NCI-H146 (cell line): ENCODE measurements around the gene FZD10.
A peak's percentile ranks its signal among the peaks of the same experiment; 100 is the strongest.

Source experiments
- DNase-seq: peaks from one replicate; lab custom pipeline; 2025; lab: John Stamatoyannopoulos, UW

The FZD10 gene, protein sequence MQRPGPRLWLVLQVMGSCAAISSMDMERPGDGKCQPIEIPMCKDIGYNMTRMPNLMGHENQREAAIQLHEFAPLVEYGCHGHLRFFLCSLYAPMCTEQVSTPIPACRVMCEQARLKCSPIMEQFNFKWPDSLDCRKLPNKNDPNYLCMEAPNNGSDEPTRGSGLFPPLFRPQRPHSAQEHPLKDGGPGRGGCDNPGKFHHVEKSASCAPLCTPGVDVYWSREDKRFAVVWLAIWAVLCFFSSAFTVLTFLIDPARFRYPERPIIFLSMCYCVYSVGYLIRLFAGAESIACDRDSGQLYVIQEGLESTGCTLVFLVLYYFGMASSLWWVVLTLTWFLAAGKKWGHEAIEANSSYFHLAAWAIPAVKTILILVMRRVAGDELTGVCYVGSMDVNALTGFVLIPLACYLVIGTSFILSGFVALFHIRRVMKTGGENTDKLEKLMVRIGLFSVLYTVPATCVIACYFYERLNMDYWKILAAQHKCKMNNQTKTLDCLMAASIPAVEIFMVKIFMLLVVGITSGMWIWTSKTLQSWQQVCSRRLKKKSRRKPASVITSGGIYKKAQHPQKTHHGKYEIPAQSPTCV

DNA sequence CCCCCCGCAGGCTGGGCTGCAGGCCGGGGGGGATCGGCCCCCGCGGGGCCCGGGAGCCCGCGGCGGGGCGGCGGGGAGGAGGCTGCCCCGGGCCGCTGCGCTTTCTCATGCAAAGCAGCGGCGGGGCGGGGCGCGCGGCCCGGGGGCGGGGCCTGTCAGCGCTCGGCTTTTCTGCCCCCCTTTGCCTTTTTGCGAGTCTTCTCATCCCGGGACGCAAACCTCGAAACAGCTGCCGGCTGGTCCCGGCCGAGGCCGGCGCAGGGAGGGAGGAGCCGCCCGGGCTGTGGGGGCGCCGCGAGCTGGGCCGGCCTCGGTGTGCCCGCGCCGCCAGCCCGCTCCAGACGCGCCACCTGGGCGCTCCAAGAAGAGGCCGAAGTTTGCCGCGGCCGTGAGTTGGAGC, at the start of gene FZD10:
TSS of gene FZD10 (plus strand) at position 198 of the 400 bp plus-strand sequence. CDS start 479 bp downstream, outside the sequence.
- peak; percentile 39 for DNase-seq

DNA sequence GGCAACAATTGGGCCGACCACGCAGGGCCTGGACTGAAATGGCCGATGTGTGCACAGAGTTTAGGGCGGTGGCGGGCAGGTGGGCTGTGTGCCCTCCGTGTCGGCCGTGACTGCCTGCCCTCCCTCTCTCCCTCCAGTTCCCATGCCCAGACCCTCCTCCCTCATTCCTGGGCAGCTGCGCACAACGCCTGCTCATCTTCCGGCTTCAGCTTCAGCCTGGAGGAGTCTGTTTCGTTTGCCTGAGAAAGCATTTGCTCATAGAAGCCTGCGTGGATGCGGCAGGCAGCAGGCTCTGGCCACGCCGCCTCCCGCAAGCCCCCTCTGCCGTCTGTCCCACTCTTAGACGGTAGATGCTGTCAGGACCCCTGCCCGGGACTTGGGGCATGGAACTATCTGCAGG, 47.3 kb upstream of the FZD10 start:
- DNase-seq: no peak

DNA sequence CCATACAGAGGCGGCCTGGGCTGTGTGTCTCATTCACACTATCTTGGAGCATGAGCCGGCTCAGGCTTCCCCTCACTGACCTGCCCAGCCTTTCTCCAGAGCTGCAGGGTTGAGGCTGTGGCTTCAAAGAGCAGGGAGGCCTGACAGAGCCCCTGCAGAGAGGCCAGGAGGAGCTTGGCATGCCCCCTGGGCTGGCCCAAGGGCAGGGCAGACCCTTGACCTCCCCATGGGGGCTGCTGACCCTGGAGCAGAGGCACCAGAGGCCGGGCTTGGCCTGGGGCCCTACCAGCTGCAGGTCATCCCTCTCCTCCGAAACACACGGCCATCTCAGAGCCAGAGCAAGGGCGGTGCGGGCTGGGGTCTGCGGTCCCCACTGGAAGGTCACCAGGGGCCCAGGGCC, 46.6 kb upstream of the FZD10 start:
- DNase-seq: no peak

DNA sequence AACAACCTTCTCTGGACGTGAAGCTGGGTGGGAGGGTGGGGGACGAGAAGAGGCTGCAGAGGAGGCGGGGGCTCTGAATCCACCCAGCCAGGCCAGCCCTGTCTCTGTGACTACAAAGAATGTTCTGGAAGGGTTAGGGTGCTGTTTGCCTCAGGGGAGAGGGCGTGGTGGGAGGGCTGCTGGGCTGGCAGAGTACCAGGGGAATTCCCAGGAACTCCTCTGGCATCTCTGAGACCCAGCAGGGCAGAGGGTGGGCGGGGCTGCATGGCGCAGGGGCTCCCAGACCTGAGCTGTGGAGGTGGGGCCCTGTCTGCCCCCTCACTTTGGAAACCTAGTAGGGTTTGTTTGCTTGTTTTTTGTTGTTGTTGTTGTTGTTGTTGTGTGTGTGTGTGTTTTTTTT, 45.5 kb upstream of the FZD10 start:
- DNase-seq: no peak

DNA sequence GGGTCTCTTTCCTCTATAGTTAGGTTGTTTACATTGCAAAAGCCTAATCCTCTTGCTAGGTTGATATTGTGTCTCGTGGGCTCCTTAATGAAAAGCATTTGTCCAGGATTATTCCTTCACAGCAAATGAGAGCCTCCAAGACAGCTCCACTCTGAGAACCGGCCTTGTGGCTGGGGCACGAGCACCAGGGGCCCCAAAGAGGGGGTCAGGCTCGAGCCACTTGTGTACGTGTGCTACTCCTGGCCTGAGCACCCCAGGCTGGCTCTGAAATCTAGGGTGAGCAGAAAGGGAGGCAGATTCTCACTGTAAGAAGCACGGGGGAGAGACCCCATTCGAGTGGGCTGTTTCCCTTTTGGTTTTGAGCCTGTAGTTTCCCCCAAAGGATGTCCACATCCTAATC, 45.0 kb upstream of the FZD10 start:
- no peak for DNase-seq

DNA sequence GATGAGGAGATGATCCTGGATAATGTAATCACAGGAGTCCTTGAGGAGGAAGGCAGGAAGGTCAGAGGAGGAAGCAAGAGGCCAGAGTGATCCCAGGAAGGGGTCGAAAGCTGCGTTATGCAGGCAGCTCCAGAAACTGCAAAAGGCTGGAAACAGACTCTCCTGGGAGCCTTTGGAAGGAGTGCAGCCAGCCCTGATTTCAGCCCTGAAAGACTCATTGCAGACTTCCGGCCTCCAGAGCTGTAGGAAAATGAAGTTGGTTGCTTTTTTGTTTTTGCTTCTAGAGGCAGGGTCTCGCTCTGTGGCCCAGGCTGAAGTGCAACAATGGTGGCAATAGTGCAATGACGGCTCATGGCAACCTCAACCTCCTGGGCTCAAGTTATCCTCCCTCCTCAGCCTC, 44.6 kb upstream of the FZD10 start:
- DNase-seq: no peak

DNA sequence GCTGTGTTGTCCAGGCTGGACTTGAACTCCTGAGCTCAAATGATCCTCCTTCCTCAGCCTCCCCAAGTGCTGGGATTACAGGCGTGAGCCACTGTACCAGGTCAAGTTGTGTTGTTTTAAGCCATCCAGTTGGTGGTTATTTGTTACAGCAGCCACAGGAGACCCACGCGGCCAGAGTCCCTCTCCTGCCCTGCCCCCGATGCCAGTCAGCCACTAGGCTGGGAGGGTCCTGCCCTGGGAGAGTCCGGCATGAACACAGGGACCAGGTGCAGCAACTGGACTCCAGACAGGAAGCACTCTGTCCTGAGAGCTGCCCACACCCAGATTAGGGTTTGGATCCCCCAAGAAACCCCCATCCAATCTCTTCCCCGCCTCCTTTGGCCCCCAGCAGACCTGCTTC, 44.1 kb upstream of the FZD10 start:
- DNase-seq: no peak

DNA sequence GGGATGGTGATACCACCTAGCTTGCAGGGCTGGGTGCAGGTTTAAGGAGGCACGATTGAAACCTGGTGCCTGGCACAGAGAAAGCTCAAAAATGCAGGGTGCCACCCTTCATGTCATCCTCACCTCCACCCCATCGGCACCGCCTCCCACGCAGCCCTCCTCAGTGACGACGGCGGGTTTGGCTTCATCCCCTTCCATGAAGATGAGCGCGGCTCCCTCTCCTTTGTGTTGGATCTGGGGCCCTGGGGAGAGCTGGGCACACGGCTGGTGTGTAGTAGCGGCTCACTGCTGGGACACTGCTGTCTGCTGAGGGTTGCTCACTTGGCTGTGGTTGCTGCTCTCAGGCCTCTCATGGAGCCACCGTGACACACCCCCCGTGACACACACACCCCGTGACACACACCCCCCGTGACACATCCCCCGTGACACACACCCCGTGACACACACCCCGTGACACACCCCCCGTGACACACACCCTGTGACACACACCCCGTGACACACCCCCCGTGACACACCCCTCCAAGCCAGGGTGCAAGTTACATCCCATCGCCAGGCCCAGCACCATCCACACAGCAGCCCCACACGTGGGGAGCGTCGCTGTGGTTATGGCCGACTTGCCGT, 42.9 kb upstream of the FZD10 start:
- DNase-seq: no peak

DNA sequence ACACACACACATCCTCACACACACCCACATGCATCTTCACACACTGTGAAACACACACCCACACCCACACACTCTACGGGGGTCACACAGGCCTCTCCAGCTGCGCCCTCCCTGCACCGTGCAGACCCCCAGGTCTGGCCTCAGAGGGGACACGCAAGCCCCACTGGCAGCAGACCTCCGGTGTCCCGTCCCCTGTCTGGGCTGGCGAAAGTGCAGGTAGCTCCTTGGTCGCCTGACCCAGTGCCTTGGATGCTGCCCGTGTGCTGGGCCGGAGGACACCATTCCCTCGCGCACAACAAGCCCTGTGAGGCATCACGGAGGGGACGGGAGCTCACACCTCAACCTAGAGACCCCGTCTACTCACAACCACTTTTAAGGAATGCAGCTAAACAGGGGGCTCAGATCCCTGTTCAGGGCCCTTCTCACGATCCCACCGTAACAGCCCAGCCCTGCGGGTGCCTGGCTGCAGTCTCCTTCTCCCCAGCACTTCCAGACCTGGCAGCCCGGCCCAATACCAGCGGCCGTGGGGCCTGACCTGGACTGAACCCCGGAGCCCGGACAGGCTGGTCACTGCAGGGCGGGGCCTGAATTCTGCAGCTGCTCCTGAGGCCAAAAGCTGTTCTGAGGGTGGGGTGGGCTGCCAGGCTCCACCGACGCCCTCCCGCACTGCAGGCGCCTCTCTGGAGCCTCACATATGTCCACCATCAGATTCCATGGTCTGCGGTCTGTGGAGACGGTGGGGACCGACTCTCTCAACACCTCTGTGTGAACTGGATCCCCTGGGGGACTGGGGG, 42.1 kb upstream of the FZD10 start:
- no peak for DNase-seq

DNA sequence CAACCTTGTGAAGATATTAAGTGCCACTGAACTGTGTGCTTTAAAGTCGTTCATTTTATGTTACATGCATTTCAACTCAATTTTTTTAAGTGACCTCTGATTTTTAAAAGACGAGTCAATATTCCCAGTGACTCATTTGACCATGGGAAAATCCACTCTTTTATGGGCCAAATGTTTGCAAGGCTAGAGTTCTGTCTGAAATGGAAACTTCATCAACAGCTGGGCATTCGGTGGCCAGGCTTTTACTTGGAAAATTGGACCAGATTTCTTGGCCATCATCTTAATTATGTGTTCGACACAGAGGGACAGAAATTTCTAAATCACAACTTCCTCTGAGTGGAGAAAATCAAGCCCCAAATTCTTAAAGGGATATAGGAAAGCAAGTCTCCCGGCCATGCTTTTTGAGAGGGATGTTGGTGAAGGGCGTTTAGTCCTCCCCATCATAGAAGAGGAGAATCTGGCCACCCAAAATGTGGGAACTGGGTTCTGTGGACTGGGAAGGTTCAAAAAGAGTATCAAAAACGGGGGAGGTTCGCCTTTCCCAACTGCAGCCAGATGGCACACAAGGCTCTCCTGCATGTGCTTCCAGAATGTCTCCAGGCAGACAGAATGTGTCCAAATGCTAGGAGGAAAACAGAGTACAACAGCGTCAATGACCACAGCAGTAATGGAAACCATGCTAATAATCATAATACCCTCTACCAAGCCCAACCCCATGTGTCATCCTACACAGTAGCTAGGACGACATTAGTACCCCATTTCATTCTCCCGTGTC, 40.9 kb upstream of the FZD10 start:
- no peak for DNase-seq

DNA sequence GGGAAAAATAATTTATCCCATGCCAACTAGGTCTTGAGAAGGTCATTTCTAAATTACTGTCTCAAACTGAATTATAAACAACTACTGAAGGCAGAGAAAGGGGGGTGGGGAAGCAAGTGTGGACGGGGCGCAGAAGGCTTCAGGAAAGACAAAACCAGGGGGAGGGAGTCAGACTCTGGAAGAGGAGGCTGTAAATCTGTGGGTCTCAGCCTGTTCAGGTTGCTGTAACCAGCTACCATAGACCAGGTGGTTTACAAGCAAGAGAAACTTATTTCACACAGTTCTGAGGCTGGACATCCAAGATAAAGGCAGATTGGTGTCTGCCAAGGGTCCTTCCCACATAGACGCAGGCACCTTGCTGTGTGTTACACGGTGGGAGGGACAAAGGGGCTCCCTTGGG, 39.9 kb upstream of the FZD10 start:
- DNase-seq: no peak

DNA sequence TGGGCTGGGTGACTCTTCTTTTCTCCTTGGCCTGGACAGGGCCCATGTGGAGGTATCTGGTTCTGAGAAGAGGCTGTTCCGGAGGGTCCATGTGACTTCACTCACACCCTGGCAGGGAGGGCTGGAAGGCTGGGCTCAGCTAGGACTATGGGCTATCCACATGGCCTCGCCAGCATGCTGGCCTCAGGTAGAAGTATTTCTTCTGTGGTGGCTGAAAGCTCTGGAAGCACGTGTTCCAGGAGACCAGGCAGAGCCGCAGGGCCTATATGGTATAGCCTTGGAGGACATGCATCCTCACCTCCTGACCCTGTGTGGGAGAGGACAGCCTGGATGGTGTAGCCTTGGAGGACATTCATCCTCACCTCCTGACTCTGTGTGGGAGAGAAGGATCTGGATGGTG, 38.2 kb upstream of the FZD10 start:
- no peak for DNase-seq

DNA sequence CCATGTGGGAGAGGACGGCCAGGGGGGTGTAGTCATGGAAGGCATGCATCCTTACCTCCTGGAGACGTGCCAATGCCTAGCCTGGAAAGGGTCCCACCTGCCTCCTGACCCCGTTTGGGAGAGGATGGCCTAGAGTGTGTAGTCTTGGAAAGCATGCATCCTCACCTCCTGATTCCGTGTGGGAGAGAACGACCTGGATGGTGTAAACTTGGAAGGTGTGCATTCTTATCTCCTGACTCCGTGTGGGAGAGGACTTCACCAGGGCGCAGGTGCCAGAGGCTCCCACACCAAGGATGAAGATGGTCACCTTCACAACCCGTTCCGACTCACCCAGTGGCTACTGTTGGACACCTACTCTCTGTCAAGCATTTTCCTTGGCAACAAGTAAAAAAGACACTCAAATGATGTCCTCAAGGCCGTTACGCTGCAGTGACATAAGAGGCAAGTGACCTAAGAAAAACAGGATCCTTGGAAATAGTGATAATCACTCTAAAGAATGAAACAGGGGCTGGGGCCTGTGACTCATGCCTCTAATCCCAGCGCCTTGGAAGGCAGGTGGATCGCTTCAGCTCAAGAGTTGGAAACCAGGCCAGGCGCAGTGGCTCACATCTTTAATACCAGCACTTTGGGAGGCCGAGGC, 37.5 kb upstream of the FZD10 start:
- DNase-seq: no peak

DNA sequence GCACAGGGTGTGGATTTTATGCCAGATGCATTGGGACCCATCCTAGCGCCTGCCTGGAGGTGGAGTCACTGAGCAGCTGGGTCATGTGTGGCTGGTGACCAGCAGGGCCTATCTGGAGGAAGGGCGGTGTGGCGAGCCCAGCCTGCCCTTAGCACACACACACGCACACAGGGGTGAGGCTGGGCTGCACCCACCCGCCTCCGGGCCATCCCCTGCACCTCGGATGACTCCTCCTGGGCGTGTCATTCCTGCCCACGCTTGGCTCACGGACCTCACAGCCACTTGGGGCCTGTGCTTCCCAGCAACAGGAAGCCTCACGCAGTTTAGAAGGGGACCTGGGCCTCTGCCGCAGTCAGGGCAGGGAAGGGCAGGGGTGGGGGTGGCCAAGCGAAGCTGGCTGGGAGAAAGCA, 36.2 kb upstream of the FZD10 start:
- no peak for DNase-seq

DNA sequence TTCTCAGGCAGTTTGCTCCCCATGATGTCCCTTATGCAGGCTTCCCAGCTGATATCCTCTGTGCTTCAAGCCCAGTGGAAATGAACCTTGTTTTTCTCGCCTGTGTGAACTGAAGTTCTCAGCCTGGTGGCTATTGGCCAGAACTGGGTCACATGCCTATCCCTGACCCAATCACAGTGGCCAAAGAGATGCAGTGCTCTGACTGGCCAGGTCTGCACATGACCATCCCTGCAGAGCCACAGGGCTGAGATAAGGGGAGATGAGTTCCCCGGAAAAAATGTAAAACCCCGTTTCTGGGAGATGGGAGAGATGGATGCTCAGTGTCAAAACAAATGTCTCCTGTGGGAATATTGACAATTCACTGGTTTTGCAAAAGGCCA, 34.7 kb upstream of the FZD10 start:
- peak; percentile 30 for DNase-seq

DNA sequence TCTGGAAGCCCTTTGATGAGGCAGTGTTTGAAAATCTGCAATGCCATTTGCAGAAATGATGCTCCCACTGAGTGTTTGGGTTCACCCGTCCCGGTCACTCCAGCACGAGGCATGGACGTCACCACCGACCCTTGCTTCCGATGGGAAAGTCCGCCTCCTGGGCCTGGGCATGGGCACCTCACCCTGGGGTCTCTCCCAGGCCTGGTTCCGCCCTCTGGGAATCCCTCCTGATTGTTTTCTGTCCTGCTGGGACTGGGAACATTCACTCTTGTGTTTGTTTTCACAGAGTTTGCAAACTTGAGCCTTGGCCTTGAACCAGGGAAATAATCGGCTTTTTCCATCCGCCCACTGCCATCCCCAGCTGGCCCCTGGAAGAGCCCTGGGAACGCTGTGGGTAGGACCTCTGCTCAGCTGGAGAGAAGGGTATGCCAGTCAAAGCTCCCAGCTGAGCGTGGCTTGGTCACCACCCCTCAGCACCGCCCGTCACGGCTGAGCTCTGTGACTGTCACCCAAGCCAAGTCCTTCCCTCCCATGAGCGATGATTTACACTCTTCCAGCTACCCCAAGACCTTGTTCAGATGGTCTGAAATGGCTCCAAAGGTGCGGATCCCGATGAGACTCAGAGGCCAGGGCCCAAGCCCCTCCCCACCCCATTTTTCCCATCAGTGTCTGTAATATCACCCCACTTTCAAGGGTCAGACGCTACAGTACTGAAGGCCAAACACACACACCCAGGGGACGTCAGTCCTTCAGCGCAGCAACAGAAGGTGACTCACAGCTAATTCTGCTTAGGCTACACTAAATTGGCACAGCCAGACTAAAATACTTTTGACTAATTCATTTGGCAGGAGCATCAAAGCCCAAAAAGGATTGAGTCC, 34.1 kb upstream of the FZD10 start:
- DNase-seq: no peak

DNA sequence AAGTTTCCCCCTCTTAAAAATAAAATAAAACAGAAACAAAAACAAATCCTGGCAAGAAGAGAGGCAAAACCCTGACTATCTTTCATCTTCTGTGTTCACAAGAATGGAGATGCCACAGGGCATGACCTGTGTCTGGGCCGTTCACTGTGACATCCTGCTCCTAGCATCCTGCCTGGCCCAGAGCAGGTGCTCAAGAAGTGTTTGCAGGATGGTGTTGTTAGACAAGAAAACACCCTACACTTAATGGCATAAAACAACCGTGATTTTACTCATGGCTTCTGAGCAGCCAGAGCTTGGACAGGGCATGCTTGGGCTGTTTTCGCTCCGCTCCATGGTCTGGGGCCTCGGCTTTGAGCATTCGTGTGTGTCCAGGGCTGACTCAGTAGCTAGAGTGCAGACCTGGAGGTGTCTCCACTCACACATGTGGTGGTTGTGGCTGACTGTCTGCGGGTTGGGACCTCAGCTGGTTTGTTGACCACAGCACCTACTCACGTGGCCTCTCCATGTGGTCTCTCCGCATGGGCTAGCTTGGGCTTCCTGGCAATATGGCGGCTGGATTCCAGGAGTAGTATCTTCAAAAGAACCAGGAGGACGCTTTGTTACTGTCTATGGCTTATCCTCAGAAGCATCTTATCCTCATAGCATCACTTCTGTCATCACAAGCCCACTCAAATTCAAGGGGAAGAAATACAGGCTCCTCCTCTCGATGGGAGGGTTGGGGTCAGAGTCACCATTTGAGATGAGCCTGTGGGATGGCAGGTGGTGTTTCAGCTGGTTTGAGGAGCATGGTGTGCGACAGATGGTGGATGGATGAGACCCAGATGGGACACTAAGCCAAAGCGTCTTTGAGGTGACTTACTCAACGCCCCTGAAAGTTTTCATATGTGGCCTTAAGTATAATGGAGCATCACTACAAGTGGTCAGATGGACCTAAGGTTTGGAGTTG, 33.2 kb upstream of the FZD10 start:
- no peak for DNase-seq

DNA sequence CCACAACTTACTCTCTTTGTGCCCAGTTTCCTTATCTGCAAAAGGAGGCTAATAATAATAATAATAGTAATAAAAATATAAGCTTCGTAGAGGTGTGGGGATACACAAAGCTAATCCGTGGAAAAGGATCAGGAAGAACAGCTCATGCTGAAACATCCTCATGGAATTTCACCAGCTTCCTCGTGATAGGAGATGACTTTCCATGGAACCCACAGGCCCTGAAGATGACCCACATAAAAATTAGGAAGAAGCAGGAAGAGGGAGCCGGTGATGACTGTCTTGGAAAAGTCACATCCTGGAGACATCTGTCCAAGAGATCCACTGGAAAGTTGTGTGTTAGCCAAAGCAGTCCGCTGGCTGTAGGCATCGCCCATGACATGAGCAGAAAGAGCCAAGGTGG, 31.9 kb upstream of the FZD10 start:
- no peak for DNase-seq

DNA sequence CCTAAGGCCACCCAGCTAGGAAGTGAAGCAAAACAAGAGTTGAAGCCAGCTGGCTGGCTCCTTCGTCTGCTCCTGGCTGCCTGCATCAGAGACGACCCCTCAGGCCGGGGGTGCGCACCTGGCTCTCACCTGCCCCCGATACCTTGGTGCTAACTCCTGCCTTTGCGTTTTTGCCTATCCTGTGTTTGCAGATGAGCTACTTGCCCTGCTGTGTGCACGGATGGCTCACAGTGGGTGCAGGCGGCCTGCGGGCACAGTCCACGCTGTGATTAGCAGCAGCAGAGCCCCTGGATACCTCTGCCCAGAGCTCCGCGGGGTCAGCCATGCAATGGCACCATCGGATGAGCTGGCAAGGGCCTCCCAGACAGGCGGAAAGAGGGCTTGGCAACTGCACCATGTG, 31.2 kb upstream of the FZD10 start:
- peak; percentile 16 for DNase-seq
